MM.1S (cell line): ENCODE results near the gene ARV1.

Source experiments
- CTCF ChIP-seq: fragments of 300-600 bp; sonication (generic); IDR thresholded peaks from 2 replicates; pipeline ENCODE4 v1.5.1; 2016; ENCODE audit warnings: antibody characterized with exemption, low read length, mixed read lengths
- EZH2 ChIP-seq: fragments of 300-600 bp; sonication (generic); optimal IDR thresholded peaks from 2 replicates; pipeline ENCODE3; 2017; ENCODE audit warnings: low read depth, mild to moderate bottlenecking, antibody characterized with exemption, low read length, mixed read lengths
- EZH2phosphoT487 ChIP-seq: fragments of 300-600 bp; sonication (generic); IDR thresholded peaks from 2 replicates; pipeline ENCODE4 v1.6.1; 2018; ENCODE audit warnings: antibody characterized with exemption, low read length

GRCh38 chr1:230950404-230950803 lies 28.5 kb upstream of the ARV1 start:
- TF ChIP-seq CTCF: no peak
- no peak for TF ChIP-seq EZH2phosphoT487
- no peak for TF ChIP-seq EZH2
